GM12864 (cell line): ENCODE measurements around the gene TMEM108.

ENCODE experiments used
- DNase-seq: peaks from one replicate; pipeline ENCODE4 v3.0.0-alpha.2; 2011; ENCODE audit warnings: low read depth
- H3K4me3 ChIP-seq: 2 replicates; pipeline ENCODE4 v1.5.1; 2011; ENCODE audit warnings: mild to moderate bottlenecking, low read depth, low read length, control low read depth
- CTCF ChIP-seq: IDR thresholded peaks from 2 replicates; pipeline ENCODE4 v1.5.1; 2011; ENCODE audit warnings: low read depth, mild to moderate bottlenecking, moderate library complexity, low read length, control low read depth, inconsistent platforms; ENCODE audit errors: missing control alignments

TMEM108 gene

GRCh38 chr3:133429063-133429462 lies 390.9 kb downstream of the TMEM108 start:
- no peak overlapping the region for H3K4me3 ChIP-seq
- no peak for DNase-seq
- no peak for TF ChIP-seq CTCF

GRCh38 chr3:133439563-133439962 lies 401.4 kb downstream of the TMEM108 start:
- TF ChIP-seq CTCF: no peak
- no peak overlapping the region for H3K4me3 ChIP-seq
- no peak for DNase-seq

DNA sequence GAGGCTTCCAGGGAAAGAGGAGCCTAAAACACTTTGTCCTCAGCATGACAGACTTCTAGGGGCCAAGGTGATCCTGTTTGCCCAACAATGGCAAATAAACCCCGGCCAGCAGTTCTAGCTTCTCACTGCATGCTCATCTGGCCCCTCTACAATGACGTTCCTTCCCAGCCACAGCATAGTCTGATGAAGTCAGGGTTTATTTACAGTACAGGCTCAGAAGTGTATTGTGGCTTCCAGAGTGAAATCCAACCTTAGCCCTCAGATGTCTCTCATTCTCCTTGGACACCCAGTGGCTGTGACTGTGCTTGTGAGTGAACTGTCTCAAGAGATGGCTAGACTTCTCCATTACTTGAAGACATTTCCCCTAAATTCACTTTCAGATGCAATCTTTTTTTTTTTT lies 402.5 kb downstream of the TMEM108 start:
- TF ChIP-seq CTCF: no peak
- DNase-seq: no peak
- no peak overlapping the region for H3K4me3 ChIP-seq

- TF ChIP-seq CTCF: no peak
- no peak for DNase-seq
- H3K4me3 ChIP-seq: peak overlapping the region; percentile 43
Measured at GRCh38 chr3:133441867-133442270, 403.7 kb downstream of the TMEM108 start.

- H3K4me3 ChIP-seq: no peak overlapping the region; the same call in 1 of the 2 replicates
- no peak for DNase-seq
- TF ChIP-seq CTCF: no peak
Measured at GRCh38 chr3:133442518-133442917, 404.3 kb downstream of the TMEM108 start.

GRCh38 chr3:133443649-133444422 lies 405.6 kb downstream of the TMEM108 start:
- TF ChIP-seq CTCF: peak; percentile 11
- DNase-seq: no peak
- no peak overlapping the region for H3K4me3 ChIP-seq

DNA sequence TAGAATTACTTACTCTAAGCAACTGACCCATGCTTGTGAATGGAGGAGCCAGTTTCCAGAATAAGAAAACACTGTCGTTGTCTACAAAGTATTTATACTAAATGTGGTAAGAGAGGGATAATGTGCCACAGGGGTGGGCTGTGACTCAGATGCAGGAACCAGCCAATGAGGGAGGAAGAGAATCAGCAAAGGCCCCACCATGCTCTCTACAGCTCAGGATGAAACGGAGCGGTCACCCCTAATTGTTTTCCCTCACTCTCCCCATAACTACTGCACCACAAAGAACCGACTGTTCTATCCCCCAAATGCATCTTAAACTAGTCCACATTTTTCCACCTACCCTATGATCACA lies 406.2 kb downstream of the TMEM108 start:
- DNase-seq: no peak
- H3K4me3 ChIP-seq: no peak overlapping the region
- TF ChIP-seq CTCF: no peak
